Putamen (tissue), 1 donor: ENCODE data around the gene SIDT2.
"Not testable (repeated sequence)": the region's sequence is repeated elsewhere in the genome, so short reads cannot be mapped to it uniquely, and the experiment has no call there.

Source experiments
- DNase-seq: peaks from one replicate; pipeline ENCODE4 v3.0.0-alpha.2; 2016; ENCODE audit warnings: low spot score

SIDT2 gene

DNA sequence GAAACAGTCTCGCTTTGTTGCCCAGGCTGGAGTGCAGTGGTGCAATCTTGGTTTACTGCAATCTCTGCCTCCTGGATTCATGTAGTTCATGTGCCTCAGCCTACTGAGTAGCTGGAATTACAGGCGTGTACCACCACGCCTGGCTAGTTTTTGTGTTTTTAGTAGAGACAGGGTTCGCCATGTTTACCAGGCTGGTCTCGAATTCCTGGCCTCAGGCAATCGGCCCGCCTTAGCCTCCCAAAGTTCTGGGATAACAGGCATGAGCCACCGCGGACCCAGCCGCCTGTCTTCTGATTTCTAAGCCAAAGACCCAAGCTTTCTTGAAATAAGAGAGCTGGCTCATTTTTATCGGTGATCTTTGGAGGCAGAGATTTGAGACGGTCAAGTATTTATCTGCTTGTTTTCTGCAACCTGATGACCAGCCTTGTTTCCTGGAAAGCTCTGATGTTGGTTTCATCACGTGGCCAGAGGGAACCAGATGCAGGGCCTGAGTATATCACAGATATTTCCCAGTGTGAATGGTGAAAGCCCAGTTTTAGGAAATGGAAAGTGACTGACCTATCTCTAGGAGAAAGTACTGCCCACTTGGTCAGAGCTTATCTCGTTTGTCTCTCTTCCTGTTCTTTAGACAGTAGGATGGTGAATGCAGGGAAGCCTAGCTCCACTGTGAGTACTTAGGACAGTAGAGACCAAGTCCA, 5.7 kb upstream of the SIDT2 start:
- no peak for DNase-seq

DNA sequence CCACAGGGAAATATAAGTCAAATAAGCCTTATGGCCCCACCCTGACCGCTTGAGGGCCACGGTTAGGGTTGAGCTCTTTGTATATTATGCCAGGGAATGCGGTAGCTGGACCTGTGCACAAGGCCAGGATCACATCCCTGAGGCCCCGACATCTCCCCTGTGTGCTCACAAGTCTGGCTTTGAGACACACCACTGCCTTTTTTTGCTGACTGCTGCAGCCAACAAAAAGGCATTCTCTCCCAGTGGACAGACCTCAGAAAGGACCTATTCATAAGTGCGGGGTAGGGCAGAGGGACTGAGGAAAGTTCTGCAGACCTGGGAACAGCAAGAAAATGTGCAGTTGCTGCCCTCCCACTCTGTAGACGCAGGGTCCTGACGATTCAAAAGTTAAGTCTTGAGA, 3.4 kb upstream of the SIDT2 start:
- DNase-seq: peak; percentile 51

DNA sequence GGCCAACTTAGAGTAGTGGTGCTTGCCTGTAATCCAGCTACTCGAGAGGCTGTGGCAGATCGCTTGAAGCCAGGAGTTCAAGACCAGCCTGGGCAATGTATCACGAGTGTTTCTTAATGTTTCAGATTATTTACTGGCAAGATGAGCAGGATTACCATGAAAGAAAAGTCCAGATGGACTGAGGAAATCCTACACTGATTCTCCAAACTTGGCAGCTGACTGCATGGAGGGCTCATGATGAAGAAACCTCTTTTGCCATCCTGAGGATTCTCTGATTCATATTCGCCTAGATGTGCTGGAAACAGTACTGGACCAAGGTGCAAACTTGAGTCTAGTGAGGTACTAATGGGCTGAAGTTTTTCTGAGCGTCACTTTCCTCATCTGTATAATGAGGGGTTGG, 2.8 kb upstream of the SIDT2 start:
- no peak for DNase-seq

DNA sequence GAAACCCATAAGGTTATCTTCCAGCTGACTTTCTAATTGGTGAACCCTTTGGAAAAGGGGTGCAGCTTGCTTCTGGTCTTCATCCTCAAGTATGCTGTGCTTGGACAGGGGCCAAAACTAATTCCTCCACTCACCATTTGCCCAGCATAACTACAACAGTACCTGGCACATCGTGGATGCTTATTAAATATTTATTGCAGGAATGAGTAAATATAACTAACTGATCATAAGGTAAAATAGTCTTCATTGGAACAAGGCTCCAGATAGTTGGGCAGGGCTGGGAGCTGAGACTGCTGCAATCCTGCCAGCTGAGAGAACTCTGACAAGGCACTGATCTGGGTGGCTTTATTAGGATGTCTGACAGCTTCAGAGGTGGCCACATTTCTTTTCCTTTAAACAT, 2.4 kb upstream of the SIDT2 start:
- no peak for DNase-seq

GRCh38 chr11:117177534-117178209, 871 bp upstream of the SIDT2 start:
- no peak for DNase-seq

DNA sequence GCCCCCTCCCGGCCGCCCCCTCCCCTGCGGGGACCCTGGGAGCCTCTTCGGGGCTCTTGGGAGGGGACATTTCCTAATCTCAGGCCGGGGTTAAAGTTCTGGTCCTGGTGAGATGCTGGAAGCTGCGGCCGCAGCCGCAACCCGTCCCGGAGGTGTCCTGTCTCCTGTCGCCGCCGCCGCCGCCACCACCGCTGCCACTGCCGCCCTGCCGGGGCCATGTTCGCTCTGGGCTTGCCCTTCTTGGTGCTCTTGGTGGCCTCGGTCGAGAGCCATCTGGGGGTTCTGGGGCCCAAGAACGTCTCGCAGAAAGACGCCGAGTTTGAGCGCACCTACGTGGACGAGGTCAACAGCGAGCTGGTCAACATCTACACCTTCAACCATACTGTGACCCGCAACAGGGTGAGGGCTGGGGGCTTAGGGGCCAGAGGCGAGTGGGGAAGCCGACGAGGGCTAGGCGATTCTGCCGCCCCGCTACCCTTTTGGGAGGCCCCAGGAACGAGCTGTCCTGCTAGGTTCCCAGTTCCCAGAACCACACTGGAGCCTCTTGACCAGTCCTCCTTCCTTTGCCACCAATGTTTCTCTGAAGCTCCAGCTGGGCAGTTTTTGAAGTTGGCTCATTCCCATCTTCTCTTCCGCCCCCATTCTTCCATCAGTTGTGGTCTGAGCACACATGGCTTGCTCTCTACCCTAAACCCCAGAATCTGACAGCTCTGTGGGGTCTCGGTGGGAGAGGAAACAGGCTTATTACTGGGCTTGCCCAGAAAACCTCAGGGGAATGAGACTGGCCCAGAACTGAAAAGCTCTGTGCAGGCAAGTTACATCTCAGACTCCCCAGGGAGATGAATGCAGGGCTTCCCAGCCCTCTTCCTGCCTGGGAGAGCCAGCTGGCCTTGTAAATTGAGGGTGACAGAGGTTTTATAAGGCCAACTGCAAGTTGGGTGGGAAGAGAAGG, 781 bp downstream of the SIDT2 start:
- DNase-seq: no peak

GRCh38 chr11:117180020-117180419, 1.5 kb downstream of the SIDT2 start:
- no peak for DNase-seq

GRCh38 chr11:117180661-117181585, 2.4 kb downstream of the SIDT2 start:
- peak; percentile 79 for DNase-seq

GRCh38 chr11:117181586-117182550, 3.3 kb downstream of the SIDT2 start:
- DNase-seq: no peak

DNA sequence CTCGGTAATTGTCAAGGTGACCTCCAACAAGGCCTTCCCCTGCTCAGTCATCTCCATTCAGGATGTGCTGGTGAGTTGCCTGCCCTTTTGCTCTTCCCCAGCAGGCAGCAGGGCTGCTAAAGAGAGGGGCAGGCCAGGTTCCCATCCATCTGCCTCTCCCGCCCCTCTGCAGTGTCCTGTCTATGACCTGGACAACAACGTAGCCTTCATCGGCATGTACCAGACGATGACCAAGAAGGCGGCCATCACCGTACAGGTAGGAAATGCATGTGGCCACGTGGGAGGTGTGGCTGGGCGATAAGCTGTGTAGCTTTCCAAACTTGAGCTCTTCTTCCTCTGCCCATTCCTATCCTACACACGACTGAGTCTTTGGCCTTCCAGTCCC, 4.0 kb downstream of the SIDT2 start:
- DNase-seq: no peak

DNA sequence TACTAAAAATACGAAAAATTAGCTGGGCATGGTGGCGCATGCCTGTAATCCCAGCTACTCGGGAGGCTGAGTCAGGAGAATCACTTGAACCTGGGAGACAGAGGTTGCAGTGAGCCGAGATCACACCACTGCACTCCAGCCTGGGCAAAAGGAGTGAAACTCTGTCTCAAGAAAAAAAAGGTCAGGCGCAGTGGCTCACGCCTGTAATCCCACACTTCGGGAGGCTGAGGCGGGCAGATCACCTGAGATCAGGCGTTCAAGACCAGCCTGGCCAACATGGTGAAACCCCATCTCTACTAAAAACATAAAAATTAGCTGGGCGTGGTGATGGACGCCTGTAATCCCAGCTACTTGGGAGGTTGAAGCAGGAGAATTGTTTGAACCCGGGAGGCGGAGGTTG, 4.6 kb downstream of the SIDT2 start:
- DNase-seq: not testable (repeated sequence)

GRCh38 chr11:117183724-117184349, 5.3 kb downstream of the SIDT2 start:
- DNase-seq: no peak

GRCh38 chr11:117185736-117186430, 7.3 kb downstream of the SIDT2 start:
- DNase-seq: no peak

- no peak for DNase-seq
These were observed 7.9 kb downstream of the SIDT2 start for GRCh38 chr11:117186431-117186761.

- no peak for DNase-seq
These were observed 8.5 kb downstream of the SIDT2 start for GRCh38 chr11:117187007-117187406.

GRCh38 chr11:117187428-117187798, 8.9 kb downstream of the SIDT2 start:
- DNase-seq: no peak

GRCh38 chr11:117187799-117188481, 9.4 kb downstream of the SIDT2 start:
- no peak for DNase-seq

DNA sequence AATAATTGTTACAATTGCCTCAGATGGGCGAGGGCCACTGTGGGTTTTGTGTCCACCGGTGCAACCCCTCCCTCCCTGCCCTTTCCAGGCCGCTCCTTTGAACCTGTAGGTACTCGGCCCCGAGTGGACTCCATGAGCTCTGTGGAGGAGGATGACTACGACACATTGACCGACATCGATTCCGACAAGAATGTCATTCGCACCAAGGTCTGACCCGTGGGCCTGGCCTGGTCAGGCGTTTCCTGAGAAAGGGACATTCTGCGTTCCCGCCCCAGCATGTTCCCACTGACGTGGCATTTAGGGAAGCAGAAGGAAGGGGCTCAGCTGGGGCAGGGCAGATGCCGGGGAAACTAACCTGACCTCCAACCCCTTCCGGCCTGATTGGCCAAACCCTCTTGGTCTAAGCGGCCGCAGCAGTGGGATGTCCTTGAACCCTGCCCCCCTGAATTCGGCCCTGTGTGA, 10.1 kb downstream of the SIDT2 start:
- DNase-seq: no peak
